Activated CD4-positive, alpha-beta memory T cell treated with anti-CD3 and anti-CD28 coated beads, Interleukin-2, amount 10 ng/mL, durations not matched to agents 7 days and 5 days (primary cell): ENCODE measurements around the gene PPP4R1. TPM values are rescaled to one million over a fixed set of nuclear protein-coding genes. Genes with fewer than 3 reads are reported as not detected.

Source experiments
- CTCF ChIA-PET: fragments of 350-600 bp; sonication (Branson Sonifier 250); formaldehyde crosslinking; loops from one replicate; lab custom pipeline; 2021; ENCODE audit warnings: antibody characterized with exemption, inconsistent platforms; lab: Charles Lee
- POLR2A ChIA-PET: fragments of 350-600 bp; sonication (Branson Sonifier 250); formaldehyde crosslinking; loops from one replicate; lab custom pipeline; 2021; ENCODE audit warnings: antibody characterized with exemption; lab: Charles Lee
- DNase-seq: peaks from one replicate; pipeline ENCODE4 v3.0.0-alpha.2; 2020
- H3K27ac Mint-ChIP-seq: one replicate; pipeline ENCODE4 v1.8.0; 2021; ENCODE audit warnings: mild to moderate bottlenecking, mixed read lengths
- H3K27me3 Mint-ChIP-seq: one replicate; pipeline ENCODE4 v1.8.0; 2021; ENCODE audit warnings: mixed read lengths
- H3K36me3 Mint-ChIP-seq: one replicate; pipeline ENCODE4 v1.8.0; 2021; ENCODE audit warnings: low read depth, mixed read lengths
- H3K4me1 Mint-ChIP-seq: one replicate; pipeline ENCODE4 v1.8.0; 2021; ENCODE audit warnings: mixed read lengths
- H3K4me3 Mint-ChIP-seq: one replicate; pipeline ENCODE4 v1.8.0; 2021; ENCODE audit warnings: mild to moderate bottlenecking, mixed read lengths
- H3K9me3 Mint-ChIP-seq: one replicate; pipeline ENCODE4 v1.8.0; 2021; ENCODE audit warnings: mixed read lengths
- total RNA-seq, 2 experiments: library from RNA; stranded (reverse); gene quantifications; one replicate each; pipeline ENCODE4 v1.2.3, GENCODE V29; 2021

Gene PPP4R1
- total RNA-seq, result 10 to 100 TPM; 54.0 to 59.7 TPM

GRCh38 chr18:9614401-9615279 lies at the start of gene PPP4R1:
PPP4R1 (minus strand) TSS chr18:9614559; CDS start chr18:9614484, 75 bp downstream.
- ChIA-PET CTCF (interaction anchor here (2.2 kb wide), 1 partner anchor 301 kb away, joined by 5 read pairs; no protein-coding TSS in a partner anchor), POLR2A (interaction anchor here (0.8 to 1.6 kb wide), 5 partner anchors 21 to 532 kb away, joined by 3 to 12 read pairs (median 3); partner anchors contain the start of gene VAPA)
- H3K4me3 Mint-ChIP-seq, result peak within 1 kb of the TSS; percentile 93
- H3K27me3 Mint-ChIP-seq, result no peaks in the 10 kb centered on the region
- H3K4me1 Mint-ChIP-seq, result peaks cover 59% of the 10 kb centered on the region
- peak; percentile 72 for DNase-seq
- peak within 1 kb of the TSS; percentile 81 for H3K27ac Mint-ChIP-seq
- H3K36me3 Mint-ChIP-seq, result peaks cover 15% of the 10 kb centered on the region
- H3K9me3 Mint-ChIP-seq, result no peaks in the 10 kb centered on the region

GRCh38 chr18:9663377-9663776 lies 49.0 kb upstream of the PPP4R1 start:
- Mint-ChIP-seq H3K36me3 (no peaks in the 10 kb centered on the region), H3K27ac (no peak overlapping the region), H3K27me3 (peaks cover 9% of the 10 kb centered on the region), H3K4me1 (no peaks in the 10 kb centered on the region), H3K4me3 (no peak overlapping the region), H3K9me3 (no peaks in the 10 kb centered on the region)
- CTCF ChIA-PET, result no interaction called here
- no peak for DNase-seq
- POLR2A ChIA-PET, result no interaction called here

GRCh38 chr18:9661564-9661963 lies 47.2 kb upstream of the PPP4R1 start:
- Mint-ChIP-seq H3K36me3 (no peaks in the 10 kb centered on the region), H3K4me1 (no peaks in the 10 kb centered on the region), H3K4me3 (no peak overlapping the region), H3K9me3 (no peaks in the 10 kb centered on the region), H3K27me3 (peaks cover 6% of the 10 kb centered on the region), H3K27ac (no peak overlapping the region)
- ChIA-PET CTCF (interaction anchor here (0.7 to 1.3 kb wide), 2 partner anchors 49 to 83 kb away, joined by 3 read pairs; no protein-coding TSS in a partner anchor), POLR2A (no interaction called here)
- DNase-seq, result no peak

- H3K9me3 Mint-ChIP-seq, result no peaks in the 10 kb centered on the region
- DNase-seq, result no peak
- H3K4me1 Mint-ChIP-seq, result no peaks in the 10 kb centered on the region
- H3K36me3 Mint-ChIP-seq, result no peaks in the 10 kb centered on the region
- CTCF ChIA-PET, result no interaction called here
- POLR2A ChIA-PET, result no interaction called here
- no peak overlapping the region for H3K4me3 Mint-ChIP-seq
- peaks cover 6% of the 10 kb centered on the region for H3K27me3 Mint-ChIP-seq
- no peak overlapping the region for H3K27ac Mint-ChIP-seq
Measured at GRCh38 chr18:9659499-9660375, 45.4 kb upstream of the PPP4R1 start.

GRCh38 chr18:9658087-9658641 lies 43.8 kb upstream of the PPP4R1 start:
- POLR2A ChIA-PET, result no interaction called here
- H3K9me3 Mint-ChIP-seq, result no peaks in the 10 kb centered on the region
- H3K36me3 Mint-ChIP-seq, result no peaks in the 10 kb centered on the region
- H3K27me3 Mint-ChIP-seq, result peaks cover 3% of the 10 kb centered on the region
- H3K4me1 Mint-ChIP-seq, result no peaks in the 10 kb centered on the region
- no peak overlapping the region for H3K27ac Mint-ChIP-seq
- H3K4me3 Mint-ChIP-seq, result no peak overlapping the region
- CTCF ChIA-PET, result no interaction called here
- DNase-seq, result no peak

GRCh38 chr18:9655232-9655767 lies 40.9 kb upstream of the PPP4R1 start:
- Mint-ChIP-seq H3K36me3 (no peaks in the 10 kb centered on the region), H3K9me3 (no peaks in the 10 kb centered on the region), H3K27me3 (peaks cover 5% of the 10 kb centered on the region), H3K27ac (no peak overlapping the region), H3K4me3 (no peak overlapping the region), H3K4me1 (no peaks in the 10 kb centered on the region)
- DNase-seq, result no peak
- ChIA-PET CTCF (no interaction called here), POLR2A (no interaction called here)

- Mint-ChIP-seq H3K27ac (no peak overlapping the region), H3K4me3 (no peak overlapping the region), H3K36me3 (no peaks in the 10 kb centered on the region), H3K27me3 (peaks cover 7% of the 10 kb centered on the region), H3K9me3 (no peaks in the 10 kb centered on the region), H3K4me1 (no peaks in the 10 kb centered on the region)
- no peak for DNase-seq
- ChIA-PET POLR2A (no interaction called here), CTCF (no interaction called here)
Measured at GRCh38 chr18:9653390-9653789, 39.0 kb upstream of the PPP4R1 start.

GRCh38 chr18:9649164-9649540 lies 34.8 kb upstream of the PPP4R1 start:
- POLR2A ChIA-PET, result no interaction called here
- Mint-ChIP-seq H3K4me1 (no peaks in the 10 kb centered on the region), H3K9me3 (no peaks in the 10 kb centered on the region)

GRCh38 chr18:9648431-9649163 lies 34.2 kb upstream of the PPP4R1 start:
- CTCF ChIA-PET, result no interaction called here

More at GRCh38 chr18:9649164-9649540, 34.8 kb upstream of the PPP4R1 start:
- peaks cover 8% of the 10 kb centered on the region for H3K27me3 Mint-ChIP-seq
- H3K27ac Mint-ChIP-seq, result no peak overlapping the region
- CTCF ChIA-PET, result no interaction called here
- DNase-seq, result no peak
- H3K36me3 Mint-ChIP-seq, result no peaks in the 10 kb centered on the region
- no peak overlapping the region for H3K4me3 Mint-ChIP-seq

GRCh38 chr18:9647496-9648323 lies 33.4 kb upstream of the PPP4R1 start:
- no peaks in the 10 kb centered on the region for H3K36me3 Mint-ChIP-seq
- ChIA-PET POLR2A (no interaction called here), CTCF (interaction anchor here (0.6 kb wide), 1 partner anchor 242 kb away, joined by 8 read pairs; no protein-coding TSS in a partner anchor)
- H3K27me3 Mint-ChIP-seq, result peaks cover 12% of the 10 kb centered on the region
- H3K9me3 Mint-ChIP-seq, result no peaks in the 10 kb centered on the region
- no peak for DNase-seq
- no peak overlapping the region for H3K4me3 Mint-ChIP-seq
- H3K4me1 Mint-ChIP-seq, result no peaks in the 10 kb centered on the region
- H3K27ac Mint-ChIP-seq, result no peak overlapping the region

More at GRCh38 chr18:9648431-9649163, 34.2 kb upstream of the PPP4R1 start:
- H3K4me3 Mint-ChIP-seq, result no peak overlapping the region
- POLR2A ChIA-PET, result no interaction called here
- no peak overlapping the region for H3K27ac Mint-ChIP-seq
- DNase-seq, result no peak
- H3K9me3 Mint-ChIP-seq, result no peaks in the 10 kb centered on the region
- peaks cover 8% of the 10 kb centered on the region for H3K27me3 Mint-ChIP-seq
- H3K4me1 Mint-ChIP-seq, result no peaks in the 10 kb centered on the region
- no peaks in the 10 kb centered on the region for H3K36me3 Mint-ChIP-seq

GRCh38 chr18:9643549-9643948 lies 29.2 kb upstream of the PPP4R1 start:
- Mint-ChIP-seq H3K4me3 (no peak overlapping the region), H3K36me3 (no peaks in the 10 kb centered on the region), H3K4me1 (no peaks in the 10 kb centered on the region), H3K27me3 (peaks cover 12% of the 10 kb centered on the region), H3K9me3 (no peaks in the 10 kb centered on the region), H3K27ac (no peak overlapping the region)
- no peak for DNase-seq
- POLR2A ChIA-PET, result no interaction called here
- CTCF ChIA-PET, result no interaction called here
